BLaER1 treated with 17β-estradiol and CSF1 and Interleukin-3, amounts not matched to agents 10 nM and 100 nM (cell line): ENCODE results near the gene SNX1.
A peak's percentile ranks its signal among the peaks of the same experiment; 100 is the strongest.
"Not testable (repeated sequence)": the region's sequence is repeated elsewhere in the genome, so short reads cannot be mapped to it uniquely, and the experiment has no call there.

Source experiments
- H3K27ac ChIP-seq, 11 experiments: shearing (Covaris generic); formaldehyde crosslinking; 2 replicates each; pipeline ENCODE4 v1.8.1; 2022
- H3K27me3 ChIP-seq, 11 experiments: shearing (Covaris generic); formaldehyde crosslinking; 2 replicates each; pipeline ENCODE4 v1.8.1; 2022
- H3K36me3 ChIP-seq, 11 experiments: shearing (Covaris generic); formaldehyde crosslinking; 2 replicates each; pipeline ENCODE4 v1.8.1; 2022
- H3K4me1 ChIP-seq, 10 experiments: shearing (Covaris generic); formaldehyde crosslinking; 2 replicates each; pipeline ENCODE4 v1.8.1; 2022
- H3K4me2 ChIP-seq, 11 experiments: shearing (Covaris generic); formaldehyde crosslinking; 2 replicates each; pipeline ENCODE4 v1.8.1; 2022
- H3K4me3 ChIP-seq, 10 experiments: shearing (Covaris generic); formaldehyde crosslinking; 2 replicates each; pipeline ENCODE4 v1.8.1; 2022
- H3K9ac ChIP-seq, 11 experiments: shearing (Covaris generic); formaldehyde crosslinking; 2 replicates each; pipeline ENCODE4 v1.8.1; 2022
- H3K9me3 ChIP-seq, 11 experiments: shearing (Covaris generic); formaldehyde crosslinking; replicated peaks in 1 of 11; 2 replicates each; pipeline ENCODE4 v1.8.1; 2022
- H4K20me1 ChIP-seq, 11 experiments: shearing (Covaris generic); formaldehyde crosslinking; 2 replicates each; pipeline ENCODE4 v1.8.1; 2022
- Cebpa-rat ChIP-seq, 11 experiments: shearing (Covaris generic); IDR thresholded peaks; 2 replicates each; pipeline ENCODE4 v1.8.1; 2022

Gene SNX1

GRCh38 chr15:64112904-64113303, 17.1 kb downstream of the SNX1 start:
- Histone ChIP-seq H3K27ac (peak overlapping the region in 8 of 11 experiments; percentile 14 to 59 (median 31); a peak in 12 of 22 replicates), H3K36me3 (peaks cover 58 to 68% (median 64%) of the 10 kb centered on the region in 11 experiments), H3K4me1 (peaks cover 23 to 76% (median 41%) of the 10 kb centered on the region in 10 experiments), H4K20me1 (peaks cover 35 to 100% (median 67%) of the 10 kb centered on the region in 11 experiments; a peak in 21 of 22 replicates), H3K9me3 (no peaks in the 10 kb centered on the region), H3K4me2 (peak overlapping the region in 6 of 11 experiments; percentile 2 to 82 (median 58); a peak in 9 of 22 replicates), H3K27me3 (no peaks in the 10 kb centered on the region), H3K9ac (no peak overlapping the region), H3K4me3 (no peak overlapping the region)
- TF ChIP-seq Cebpa-rat (IDR thresholded peaks at IDR 0.05): peak in 4 of 11 experiments; percentile 30 to 65 (median 42); a peak in 4 of 22 replicates

DNA sequence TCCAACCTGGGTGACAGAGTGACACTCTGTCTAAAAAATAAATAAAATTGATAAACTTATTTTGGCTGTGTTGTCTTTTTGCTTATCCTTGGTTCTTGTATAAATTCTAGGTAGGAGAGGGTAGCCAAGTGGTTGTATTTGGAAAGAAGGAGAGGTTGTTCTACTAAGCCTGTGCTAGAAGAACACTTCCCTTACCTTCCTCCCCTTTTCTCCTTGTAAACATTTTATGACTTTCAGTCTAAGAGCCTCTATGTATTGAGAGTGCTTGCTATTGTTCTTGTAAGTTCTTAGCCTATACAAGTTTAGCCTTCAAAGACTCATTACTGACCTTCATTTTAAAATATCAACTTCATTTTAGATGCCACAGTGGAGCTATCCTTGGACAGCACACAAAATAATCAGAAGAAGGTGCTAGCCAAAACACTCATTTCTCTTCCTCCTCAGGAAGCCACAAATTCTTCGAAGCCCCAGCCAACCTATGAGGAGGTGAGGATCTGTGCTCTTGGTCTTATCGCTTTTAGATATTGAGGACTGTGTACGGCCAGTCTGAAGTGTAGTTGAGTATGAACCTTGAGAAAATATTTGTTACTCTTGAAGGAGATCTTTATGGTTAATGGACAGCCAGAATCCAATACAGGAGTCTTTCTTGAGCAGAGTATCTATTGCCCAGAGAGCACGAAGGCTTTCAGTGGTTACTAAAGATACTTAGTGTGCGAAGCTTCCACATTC, 22.1 kb downstream of the SNX1 start:
- Histone ChIP-seq H3K36me3 (peaks cover 98 to 100% (median 99%) of the 10 kb centered on the region in 11 experiments), H3K4me2 (no peak overlapping the region), H3K4me3 (no peak overlapping the region), H4K20me1 (peaks cover 0 to 100% (median 33%) of the 10 kb centered on the region in 11 experiments; a peak in 16 of 22 replicates), H3K9me3 (no peaks in the 10 kb centered on the region), H3K9ac (no peak overlapping the region), H3K27me3 (no peaks in the 10 kb centered on the region), H3K27ac (no peak overlapping the region), H3K4me1 (peaks cover 0 to 27% (median 2%) of the 10 kb centered on the region in 10 experiments; a peak in 9 of 20 replicates)
- no peak for TF ChIP-seq Cebpa-rat (IDR thresholded peaks at IDR 0.05)

- H3K4me1 ChIP-seq, H3K4me3 ChIP-seq, H3K9me3 ChIP-seq, H3K9ac ChIP-seq, H3K4me2 ChIP-seq, H3K27me3 ChIP-seq, H3K27ac ChIP-seq: not testable (repeated sequence)
- H3K36me3 ChIP-seq: peaks cover 98 to 100% (median 100%) of the 10 kb centered on the region in 11 experiments
- peaks cover 0 to 99% (median 26%) of the 10 kb centered on the region in 11 experiments; a peak in 16 of 22 replicates for H4K20me1 ChIP-seq
Observed at GRCh38 chr15:64120322-64120721, 24.5 kb downstream of the SNX1 start.

DNA sequence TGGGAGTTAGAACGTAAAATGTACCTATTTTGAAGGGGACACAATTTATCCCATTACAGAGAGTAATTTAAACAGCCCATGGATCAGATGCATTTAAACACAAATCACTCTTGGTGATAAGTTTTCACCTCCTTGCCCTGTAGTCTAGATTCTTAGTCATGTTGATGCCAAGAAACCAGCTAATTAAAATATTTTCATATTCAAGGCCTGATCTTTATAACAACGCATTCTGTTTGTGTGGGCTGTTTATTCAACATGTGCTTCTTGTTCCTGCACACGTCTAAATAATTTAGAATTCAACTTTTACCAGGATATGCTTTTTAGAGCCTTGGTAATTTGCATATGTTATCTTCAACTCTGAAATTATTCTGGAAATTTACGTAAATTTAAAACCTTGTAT, 25.8 kb downstream of the SNX1 start:
- no peaks in the 10 kb centered on the region for H3K4me1 ChIP-seq
- H3K4me2 ChIP-seq: no peak overlapping the region
- peaks cover 0 to 99% (median 21%) of the 10 kb centered on the region in 11 experiments; a peak in 13 of 22 replicates for H4K20me1 ChIP-seq
- no peak overlapping the region for H3K9ac ChIP-seq
- H3K27me3 ChIP-seq: no peaks in the 10 kb centered on the region
- peaks cover 99 to 100% (median 100%) of the 10 kb centered on the region in 11 experiments for H3K36me3 ChIP-seq
- no peak overlapping the region for H3K27ac ChIP-seq
- no peak for TF ChIP-seq Cebpa-rat (IDR thresholded peaks at IDR 0.05)
- no peaks in the 10 kb centered on the region for H3K9me3 ChIP-seq
- no peak overlapping the region for H3K4me3 ChIP-seq

- Histone ChIP-seq H3K4me3 (no peak overlapping the region), H3K4me1 (no peaks in the 10 kb centered on the region), H3K9ac (no peak overlapping the region), H3K4me2 (no peak overlapping the region), H3K27ac (no peak overlapping the region), H3K27me3 (no peaks in the 10 kb centered on the region), H3K9me3 (no peaks in the 10 kb centered on the region), H3K36me3 (peaks cover 99 to 100% (median 100%) of the 10 kb centered on the region in 11 experiments), H4K20me1 (peaks cover 0 to 99% (median 13%) of the 10 kb centered on the region in 11 experiments; a peak in 13 of 22 replicates)
- TF ChIP-seq Cebpa-rat (IDR thresholded peaks at IDR 0.05): no peak
Observed at GRCh38 chr15:64122444-64122843, 26.7 kb downstream of the SNX1 start.

DNA sequence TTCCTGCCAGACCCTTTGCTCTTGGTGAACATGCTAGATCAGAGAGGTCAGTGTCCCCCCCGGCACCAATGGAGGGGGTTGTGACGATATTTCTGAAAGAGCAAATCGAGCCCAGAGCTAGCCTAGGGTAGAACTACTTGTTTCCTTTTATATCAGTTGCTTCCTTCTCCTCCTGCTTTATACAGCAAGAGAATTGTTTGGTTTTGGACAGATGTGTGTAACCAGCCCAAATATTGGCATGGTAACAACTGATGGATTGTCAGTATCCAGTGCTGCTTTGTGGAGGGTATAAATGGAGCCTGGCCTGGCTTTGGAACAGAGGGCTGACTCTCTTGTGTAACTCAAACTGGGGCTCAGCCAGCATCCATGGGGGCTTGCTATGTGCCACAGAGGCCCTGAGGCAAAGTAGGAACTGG, 27.2 kb downstream of the SNX1 start:
- Histone ChIP-seq H4K20me1 (peaks cover 0 to 99% (median 11%) of the 10 kb centered on the region in 11 experiments; a peak in 13 of 22 replicates), H3K4me2 (no peak overlapping the region), H3K9ac (no peak overlapping the region), H3K27me3 (no peaks in the 10 kb centered on the region), H3K27ac (no peak overlapping the region), H3K4me1 (no peaks in the 10 kb centered on the region), H3K36me3 (peaks cover 99 to 100% (median 100%) of the 10 kb centered on the region in 11 experiments), H3K4me3 (no peak overlapping the region), H3K9me3 (no peaks in the 10 kb centered on the region)
- no peak for TF ChIP-seq Cebpa-rat (IDR thresholded peaks at IDR 0.05)

- Histone ChIP-seq H3K36me3 (peaks cover 99 to 100% (median 100%) of the 10 kb centered on the region in 11 experiments), H3K27ac (no peak overlapping the region), H3K9me3 (no peaks in the 10 kb centered on the region), H3K4me1 (no peaks in the 10 kb centered on the region), H3K4me3 (no peak overlapping the region), H3K27me3 (no peaks in the 10 kb centered on the region), H4K20me1 (peaks cover 0 to 99% (median 8%) of the 10 kb centered on the region in 11 experiments; a peak in 12 of 22 replicates), H3K9ac (no peak overlapping the region), H3K4me2 (no peak overlapping the region)
- no peak for TF ChIP-seq Cebpa-rat (IDR thresholded peaks at IDR 0.05)
Observed at GRCh38 chr15:64125978-64126377, 30.2 kb downstream of the SNX1 start.

DNA sequence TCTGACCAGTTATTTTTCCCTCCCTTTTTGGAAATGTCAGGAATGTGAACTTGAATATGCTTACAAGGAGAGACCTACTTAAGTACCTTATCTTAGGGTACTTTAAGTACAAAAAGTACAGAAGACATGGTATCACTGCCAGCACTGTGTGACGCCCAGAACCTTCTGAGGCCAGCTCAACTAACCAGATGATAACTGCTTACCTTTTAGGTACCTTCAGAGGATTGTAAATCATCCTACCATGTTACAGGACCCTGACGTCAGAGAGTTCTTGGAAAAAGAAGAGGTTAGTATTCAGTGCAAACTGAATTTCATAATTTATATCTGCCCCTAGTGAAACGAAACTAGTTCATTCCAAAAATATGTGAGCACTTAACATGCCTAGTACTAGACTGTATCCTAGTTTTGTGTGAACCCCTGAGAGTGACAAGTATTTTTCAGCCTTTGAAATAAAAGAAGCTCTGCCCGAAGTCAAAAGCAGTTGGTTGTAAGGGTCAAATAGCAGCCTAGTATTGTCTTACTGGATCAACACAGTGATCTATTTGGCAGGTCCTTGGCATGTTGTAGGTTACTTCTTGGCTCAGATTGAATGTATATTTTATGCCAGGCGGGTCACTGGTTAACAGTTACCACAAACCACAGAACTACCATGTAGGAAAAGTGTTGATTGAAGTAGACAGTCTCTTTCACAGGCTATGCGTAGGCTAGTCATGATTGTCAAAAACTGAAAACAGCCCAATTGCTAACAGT, 31.9 kb downstream of the SNX1 start:
- Histone ChIP-seq H3K4me2 (no peak overlapping the region), H4K20me1 (peaks cover 0 to 99% (median 15%) of the 10 kb centered on the region in 11 experiments; a peak in 10 of 22 replicates), H3K27me3 (no peaks in the 10 kb centered on the region), H3K4me3 (no peak overlapping the region), H3K36me3 (peaks cover 99 to 100% (median 100%) of the 10 kb centered on the region in 11 experiments), H3K4me1 (no peaks in the 10 kb centered on the region), H3K9me3 (no peaks in the 10 kb centered on the region), H3K27ac (no peak overlapping the region), H3K9ac (no peak overlapping the region)
- TF ChIP-seq Cebpa-rat (IDR thresholded peaks at IDR 0.05): no peak

DNA sequence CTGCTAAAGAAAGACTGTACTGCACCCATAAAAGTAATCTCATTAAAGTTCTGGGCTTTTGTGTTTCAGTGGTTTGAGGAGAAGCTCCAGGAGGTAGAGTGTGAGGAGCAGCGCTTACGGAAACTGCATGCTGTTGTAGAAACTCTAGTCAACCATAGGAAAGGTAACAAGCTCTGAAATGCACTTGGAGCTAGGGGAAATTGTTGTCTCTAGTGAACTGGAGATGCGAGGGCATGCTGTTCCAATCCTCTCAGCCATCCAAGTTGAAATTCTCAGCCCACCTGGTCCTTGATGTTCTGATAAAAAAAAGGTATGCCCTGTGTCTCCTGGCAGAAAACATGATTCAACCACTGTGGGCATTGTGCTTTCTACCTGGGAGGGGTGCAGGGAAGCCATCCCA, 34.4 kb downstream of the SNX1 start:
- Histone ChIP-seq H3K27ac (no peak overlapping the region), H3K27me3 (no peaks in the 10 kb centered on the region), H3K36me3 (peaks cover 99 to 100% (median 100%) of the 10 kb centered on the region in 11 experiments), H4K20me1 (peaks cover 0 to 99% (median 16%) of the 10 kb centered on the region in 11 experiments; a peak in 14 of 22 replicates), H3K4me2 (no peak overlapping the region), H3K4me3 (no peak overlapping the region), H3K9ac (no peak overlapping the region), H3K4me1 (no peaks in the 10 kb centered on the region), H3K9me3 (no peaks in the 10 kb centered on the region)
- TF ChIP-seq Cebpa-rat (IDR thresholded peaks at IDR 0.05): no peak
